CD4-positive, alpha-beta T cell treated with Interleukin-4 for 4 hours (primary cell): ENCODE data around the gene DPH2.

Experiments used
- DNase-seq: peaks from one replicate; pipeline ENCODE4 v3.0.0-alpha.2; 2020

Gene DPH2

GRCh38 chr1:43945674-43946235, 24.1 kb upstream of the DPH2 start:
- no peak for DNase-seq

- DNase-seq, result peak; percentile 94
These were observed 23.4 kb upstream of the DPH2 start, which contains the start of gene IPO13 for GRCh38 chr1:43946236-43947060. TSS of gene IPO13 (plus strand) at chr1:43946950. CDS start at chr1:43947601, 651 bp downstream.

- peak; percentile 4 for DNase-seq
These were observed 22.5 kb upstream of the DPH2 start for GRCh38 chr1:43947061-43947873.

DNA sequence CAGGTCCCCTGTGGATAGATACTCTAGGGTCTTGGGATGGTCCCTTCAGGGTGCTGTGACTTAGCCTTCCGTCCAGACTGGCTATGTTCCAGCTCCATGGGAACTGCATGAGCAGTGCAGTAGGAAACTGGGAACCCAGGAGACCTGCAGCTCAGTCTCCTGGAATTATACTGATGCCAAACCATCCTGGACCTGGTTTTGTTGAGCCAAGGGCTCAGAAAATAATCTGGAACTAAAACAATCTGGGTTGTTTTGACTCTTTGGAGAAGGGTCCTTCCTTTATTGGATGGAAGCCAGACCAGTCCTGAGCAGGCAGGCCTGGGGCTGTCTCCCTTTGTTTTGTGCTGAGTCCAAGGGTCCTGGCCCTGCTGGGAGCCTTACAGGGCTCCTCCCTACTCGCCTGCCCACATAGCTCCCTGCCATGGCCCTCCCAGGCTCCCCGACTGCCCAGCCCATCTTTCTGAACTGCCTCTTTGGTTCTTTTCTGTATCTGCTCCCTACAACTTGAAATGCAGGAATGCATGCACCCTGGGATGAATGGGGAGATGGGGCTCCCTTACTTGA, 21.9 kb upstream of the DPH2 start:
- no peak for DNase-seq

GRCh38 chr1:43949678-43950077, 20.1 kb upstream of the DPH2 start:
- no peak for DNase-seq

GRCh38 chr1:43951021-43951985, 18.5 kb upstream of the DPH2 start:
- no peak for DNase-seq

DNA sequence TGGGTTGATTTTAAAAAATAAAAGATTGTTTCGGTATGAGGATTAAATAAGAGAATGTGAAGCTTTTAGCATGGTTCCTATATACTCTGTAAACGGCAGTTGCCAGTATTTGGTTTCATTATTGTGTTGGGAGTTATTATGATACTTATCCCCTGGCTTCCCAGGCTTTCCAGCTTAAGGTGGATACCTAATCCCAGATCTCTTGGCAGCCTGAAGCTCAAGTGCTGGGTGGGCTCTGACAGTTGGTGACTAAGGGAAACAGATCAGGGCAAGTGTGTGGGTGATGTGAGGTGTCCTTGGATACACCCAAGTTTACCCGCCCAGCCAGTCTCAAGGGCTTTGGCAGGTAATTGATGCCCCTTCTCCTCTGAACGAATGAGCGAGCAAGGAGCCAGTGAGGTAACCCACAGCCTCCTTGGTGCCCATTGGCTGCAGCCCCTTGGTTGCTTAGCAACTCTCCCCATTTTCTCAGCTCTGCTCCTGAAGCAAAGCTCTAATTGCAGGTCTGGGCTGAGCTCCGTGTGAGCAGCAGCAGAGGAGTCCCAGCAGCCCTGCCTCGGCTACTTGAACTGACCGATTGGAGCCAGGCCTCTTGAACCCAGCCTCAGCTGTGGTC, 17.0 kb upstream of the DPH2 start:
- no peak for DNase-seq

DNA sequence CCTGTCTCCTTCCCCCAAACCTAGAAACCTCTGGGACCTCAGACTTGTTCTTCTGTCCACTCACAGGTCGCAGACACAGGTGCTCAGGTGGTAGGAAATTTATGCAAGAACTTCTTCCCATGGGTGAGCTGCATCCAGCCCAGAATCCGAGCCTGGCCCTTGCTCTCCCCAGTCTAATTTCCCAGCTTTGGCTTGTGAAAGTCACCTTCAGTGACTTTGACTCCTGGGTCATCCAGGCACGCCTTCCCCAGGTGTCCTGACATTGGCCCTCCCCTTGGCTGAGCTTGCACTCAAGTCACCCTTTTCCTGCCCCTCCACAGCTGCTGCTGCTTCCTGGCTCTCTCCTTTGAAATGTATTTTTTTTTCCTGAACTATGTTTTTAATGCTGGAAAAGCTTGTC, 16.4 kb upstream of the DPH2 start:
- DNase-seq, result no peak

DNA sequence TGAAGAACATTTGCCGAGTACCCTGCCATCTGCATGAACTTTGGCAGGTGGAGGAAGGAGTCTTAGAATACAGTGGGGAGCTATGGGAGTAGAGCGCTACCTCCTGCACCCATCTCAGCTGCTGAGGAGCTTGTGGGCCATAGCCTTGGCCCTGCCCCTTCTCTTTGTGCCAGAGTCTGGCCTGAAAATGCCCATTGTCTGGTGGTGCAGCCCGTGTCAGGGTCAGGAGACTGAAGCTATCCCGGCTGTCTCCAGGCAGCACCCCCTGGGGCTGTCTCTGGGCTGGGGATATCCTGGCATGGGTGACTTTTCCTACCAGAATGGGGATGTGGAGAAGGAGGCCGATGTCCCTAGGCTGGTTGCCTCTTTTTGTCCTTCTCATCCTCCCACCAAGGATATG, 15.8 kb upstream of the DPH2 start:
- no peak for DNase-seq

DNA sequence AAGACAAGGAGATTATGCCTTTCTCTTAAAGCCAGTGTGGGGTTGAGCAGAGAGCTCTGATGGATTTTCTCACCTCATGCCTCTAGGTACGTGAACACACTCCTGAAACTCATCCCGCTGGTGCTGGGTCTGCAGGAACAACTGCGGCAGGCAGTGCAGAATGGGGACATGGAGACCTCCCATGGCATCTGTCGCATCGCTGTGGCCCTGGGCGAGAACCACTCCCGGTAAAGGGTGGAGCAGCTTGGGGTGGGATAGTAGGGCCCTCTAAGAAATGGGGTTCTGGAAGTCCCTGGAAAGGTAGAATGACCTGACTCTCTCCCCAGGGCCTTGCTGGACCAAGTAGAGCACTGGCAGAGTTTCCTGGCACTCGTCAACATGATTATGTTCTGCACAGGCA, 13.6 kb upstream of the DPH2 start:
- DNase-seq, result no peak

DNA sequence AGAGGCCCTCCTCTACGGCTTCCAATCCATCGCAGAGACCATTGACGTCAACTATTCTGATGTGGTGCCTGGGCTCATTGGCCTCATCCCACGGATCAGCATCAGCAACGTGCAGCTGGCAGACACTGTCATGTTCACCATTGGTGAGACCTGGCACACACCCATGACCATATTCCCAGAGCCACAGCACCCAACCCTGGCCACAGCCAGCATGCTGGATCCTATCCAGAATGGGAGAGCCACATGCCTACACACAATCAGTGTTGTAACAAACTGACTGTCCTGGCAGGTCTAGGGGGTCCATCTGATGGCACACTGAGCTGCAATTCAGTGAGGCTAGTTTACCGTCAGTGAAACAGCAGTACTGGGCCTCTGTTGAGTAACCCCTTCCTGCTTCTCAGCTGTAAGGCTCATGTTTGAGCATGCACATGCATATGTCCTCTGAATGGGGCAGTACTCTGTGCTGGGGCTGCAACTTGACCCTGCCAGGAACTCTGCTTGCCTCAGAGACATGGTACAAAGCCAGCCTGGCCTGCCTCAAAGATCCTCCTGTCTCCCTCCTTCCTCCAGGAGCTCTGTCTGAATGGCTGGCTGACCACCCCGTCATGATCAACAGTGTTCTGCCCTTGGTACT, 12.3 kb upstream of the DPH2 start:
- no peak for DNase-seq

GRCh38 chr1:43958351-43959255, 11.2 kb upstream of the DPH2 start:
- no peak for DNase-seq

DNA sequence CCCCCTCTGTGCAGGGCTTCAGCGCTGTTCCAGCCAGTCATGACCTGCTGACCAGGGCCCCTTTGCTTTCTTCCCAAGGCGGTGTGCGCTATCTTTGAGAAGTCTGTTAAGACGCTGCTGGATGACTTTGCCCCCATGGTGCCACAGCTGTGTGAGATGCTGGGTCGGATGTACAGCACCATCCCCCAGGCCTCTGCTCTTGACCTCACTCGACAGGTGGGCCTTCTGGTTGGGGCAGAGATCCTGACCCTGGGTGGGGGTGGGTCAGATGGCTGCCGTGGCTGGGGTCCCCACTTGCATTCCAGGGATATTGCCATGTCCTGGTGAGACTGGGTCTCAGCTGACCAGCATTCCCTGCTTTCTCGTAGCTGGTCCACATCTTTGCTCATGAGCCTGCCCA, 9.0 kb upstream of the DPH2 start:
- no peak for DNase-seq

DNA sequence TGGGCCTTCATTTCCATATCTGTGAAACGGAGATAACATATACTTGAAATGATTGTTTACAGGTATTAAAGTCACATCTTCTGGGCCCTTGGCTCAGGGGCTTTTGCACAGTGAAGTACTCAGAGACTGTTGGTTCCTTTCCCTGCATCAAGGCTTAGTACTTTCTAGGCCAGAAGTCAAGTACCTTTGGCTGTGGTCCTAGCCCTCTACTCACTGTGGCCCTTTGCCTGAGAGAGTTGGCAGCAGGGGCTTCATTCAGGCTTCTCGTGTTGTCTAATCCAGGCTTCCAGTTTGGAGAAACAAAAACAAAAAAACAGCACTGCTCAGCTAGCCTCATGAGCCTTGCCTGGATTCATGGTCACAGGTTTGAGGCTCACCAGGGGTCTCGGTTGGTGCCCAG, 8.1 kb upstream of the DPH2 start:
- DNase-seq, result no peak

GRCh38 chr1:43962324-43962723, 7.5 kb upstream of the DPH2 start:
- no peak for DNase-seq

GRCh38 chr1:43963006-43963405, 6.8 kb upstream of the DPH2 start:
- no peak for DNase-seq

- DNase-seq, result no peak
These were observed 5.9 kb upstream of the DPH2 start for GRCh38 chr1:43963890-43964289.

GRCh38 chr1:43965316-43965715, 4.5 kb upstream of the DPH2 start:
- DNase-seq, result no peak

GRCh38 chr1:43968348-43968948, 1.4 kb upstream of the DPH2 start:
- DNase-seq, result no peak

DNA sequence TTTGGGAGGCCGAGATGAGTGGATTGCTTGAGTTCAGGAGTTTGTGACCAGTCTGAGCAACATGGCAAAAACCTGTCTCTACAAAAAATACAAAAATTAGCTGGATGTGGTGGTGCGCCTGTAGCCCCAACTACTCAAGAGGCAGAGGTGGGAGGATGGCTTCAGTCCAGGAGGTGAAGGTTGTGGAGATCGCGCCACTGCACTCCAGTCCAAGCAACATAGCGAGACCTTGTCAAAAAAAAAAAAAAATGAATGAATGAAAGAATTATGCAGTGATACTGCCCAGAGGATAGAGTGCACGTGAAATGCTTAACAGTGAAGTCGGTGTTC, 429 bp upstream of the DPH2 start:
- DNase-seq, result no peak
